Measurements from ENCODE around the gene LTA. TPM values are rescaled to one million over a fixed set of nuclear protein-coding genes. Genes with fewer than 3 reads are reported as not detected.
"Not testable (repeated sequence)": the region's sequence is repeated elsewhere in the genome, so short reads cannot be mapped to it uniquely, and the experiment has no call there.

The LTA gene
- polyA plus RNA-seq, 12 donors: 0.13 to 2.6 (median 0.33) TPM; not detected in 6

- no peak for DNase-seq
Measured at GRCh38 chr6:31586599-31587281, 14.7 kb downstream of the LTA start.

GRCh38 chr6:31587791-31588777, 16.0 kb downstream of the LTA start:
- DNase-seq: no peak

- DNase-seq: no peak
Measured at GRCh38 chr6:31588871-31589650, 17.0 kb downstream of the LTA start.

- DNase-seq: not testable (repeated sequence)
Measured at GRCh38 chr6:31590691-31591090, 18.6 kb downstream of the LTA start.

- no peak for DNase-seq
Measured at GRCh38 chr6:31592396-31592771, 20.3 kb downstream of the LTA start.

- no peak for DNase-seq
Measured at GRCh38 chr6:31597006-31597405, 24.9 kb downstream of the LTA start.

- no peak for DNase-seq
Measured at GRCh38 chr6:31607317-31607716, 35.2 kb downstream of the LTA start.

- no peak for DNase-seq
Measured at GRCh38 chr6:31609519-31610406, 37.7 kb downstream of the LTA start.

- DNase-seq: no peak
Measured at GRCh38 chr6:31610968-31611367, 38.9 kb downstream of the LTA start.

GRCh38 chr6:31614075-31614619, 42.1 kb downstream of the LTA start:
- no peak for DNase-seq

- DNase-seq: no peak
Measured at GRCh38 chr6:31614684-31615578, 42.8 kb downstream of the LTA start, which contains the start of gene AIF1. Gene AIF1, plus strand, starts transcription at chr6:31615234. Its CDS starts 96 bp downstream, at chr6:31615330.

GRCh38 chr6:31615748-31616147, 43.7 kb downstream of the LTA start:
- no peak for DNase-seq

GRCh38 chr6:31617010-31617409, 44.9 kb downstream of the LTA start:
- DNase-seq: no peak

GRCh38 chr6:31619805-31620585, 47.9 kb downstream of the LTA start:
- peak; percentile 99 for DNase-seq

- peak; percentile 73 for DNase-seq
Measured at GRCh38 chr6:31620586-31621319, 48.7 kb downstream of the LTA start, which contains the start of gene PRRC2A. Gene PRRC2A, plus strand, starts transcription at chr6:31620715. Its CDS starts 2,075 bp downstream, at chr6:31622790.

- no peak for DNase-seq
Measured at GRCh38 chr6:31621320-31621939, 49.3 kb downstream of the LTA start.

GRCh38 chr6:31621991-31622390, 49.9 kb downstream of the LTA start:
- no peak for DNase-seq

Data from muscle of arm (tissue), 12 donors.